ENCODE data around the gene ITPA. TPM values are rescaled to one million over a fixed set of nuclear protein-coding genes. Genes with fewer than 3 reads are reported as not detected.

Gene ITPA
- total RNA-seq, 2 donors from 2014 or later = 35.1 to 35.7 TPM

DNA sequence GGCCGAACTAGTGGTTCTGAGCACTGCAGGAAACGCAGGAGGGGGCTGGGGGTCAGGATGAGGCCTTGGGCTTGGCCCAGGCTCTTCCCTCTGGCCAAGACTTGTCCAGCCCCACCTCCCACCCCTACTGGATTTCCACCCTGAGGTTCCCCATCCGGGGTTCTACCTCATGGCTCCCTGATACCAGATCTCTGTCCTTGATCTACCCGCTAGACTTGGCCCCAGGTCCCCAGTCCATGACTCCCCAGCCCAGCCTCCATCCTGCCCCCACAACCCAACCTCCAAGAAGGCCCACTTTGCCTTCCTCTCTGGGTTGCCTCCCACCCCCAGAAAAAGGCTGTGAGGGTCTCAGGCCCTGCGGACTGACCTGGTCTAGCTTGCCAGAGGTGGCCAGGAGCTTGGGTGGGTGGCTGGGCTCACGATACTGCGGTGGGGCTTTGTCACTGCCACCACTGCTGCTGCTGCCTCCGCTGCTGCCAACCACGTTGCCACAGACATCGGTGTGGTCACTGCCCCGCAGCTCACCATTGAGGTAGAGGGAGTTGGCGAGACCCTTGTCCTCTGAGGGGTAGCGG is 42.9 kb upstream of the ITPA start:
- no peak overlapping the region for H3K4me3 ChIP-seq
- no peak overlapping the region for H3K27ac ChIP-seq
- TF ChIP-seq CTCF (IDR thresholded peaks at IDR 0.05) = no peak
- ATAC-seq (ENCODE audit: insufficient number of reproducible peaks, low FRiP score, low read depth) (no peak), DNase-seq (ENCODE audit: low spot score) (no peak)
- no peaks in the 10 kb centered on the region for H3K27me3 ChIP-seq (replicated peaks; ENCODE audit: insufficient read depth)
- no peaks in the 10 kb centered on the region for H3K9me3 ChIP-seq
- H3K36me3 ChIP-seq = no peaks in the 10 kb centered on the region
- no peaks in the 10 kb centered on the region for H3K4me1 ChIP-seq (ENCODE audit: control insufficient read depth in 1 of 2, low read depth in 2 of 2)

DNA sequence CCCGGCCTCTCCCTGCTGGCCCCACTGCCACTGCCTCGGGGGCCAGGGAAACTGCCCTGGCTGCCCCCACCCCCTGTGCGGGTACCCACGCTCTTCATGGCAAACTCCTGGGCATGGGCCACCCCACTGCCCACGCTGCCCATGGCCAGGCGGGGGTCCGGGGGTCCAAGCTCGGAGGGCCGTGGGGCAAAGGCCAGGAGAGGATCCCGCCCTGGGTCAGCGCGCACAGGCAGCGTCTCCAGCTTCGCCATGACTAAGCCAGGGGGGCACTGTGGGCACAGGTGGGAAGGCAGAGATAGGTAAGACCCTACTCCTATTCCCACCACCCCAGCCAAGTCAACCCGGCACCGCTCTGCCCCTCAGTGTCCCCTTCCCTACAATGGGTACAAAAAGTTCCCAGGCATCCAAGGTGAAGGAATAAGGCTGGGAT is 42.4 kb upstream of the ITPA start:
- no peak for TF ChIP-seq CTCF (IDR thresholded peaks at IDR 0.05)
- ATAC-seq (ENCODE audit: insufficient number of reproducible peaks, low FRiP score, low read depth) = no peak
- no peak for DNase-seq (ENCODE audit: low spot score)
- H3K36me3 ChIP-seq = no peaks in the 10 kb centered on the region
- H3K4me1 ChIP-seq (ENCODE audit: control insufficient read depth in 1 of 2, low read depth in 2 of 2) = peaks cover 0 to under 1% of the 10 kb centered on the region in 2 donors
- no peak overlapping the region for H3K4me3 ChIP-seq
- no peaks in the 10 kb centered on the region for H3K9me3 ChIP-seq
- H3K27me3 ChIP-seq (replicated peaks; ENCODE audit: insufficient read depth) = no peaks in the 10 kb centered on the region
- H3K27ac ChIP-seq = no peak overlapping the region

DNA sequence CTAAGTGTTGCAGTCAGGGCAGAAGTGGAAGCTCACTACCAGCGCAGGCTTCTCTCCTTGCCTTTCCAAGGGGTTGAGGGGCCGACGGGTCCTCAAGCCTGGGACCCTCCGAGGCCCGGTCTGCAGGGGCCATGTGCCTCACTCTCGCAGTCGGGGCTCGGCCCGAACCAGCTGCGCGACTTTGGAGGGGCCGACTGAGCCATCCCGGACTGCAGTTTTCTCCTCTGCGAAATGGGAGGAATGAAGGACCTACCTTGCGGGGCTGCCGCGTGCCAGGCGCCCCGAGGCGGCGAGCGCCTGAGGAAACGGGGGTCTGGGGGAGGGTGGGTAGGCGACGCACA is 41.6 kb upstream of the ITPA start:
- Histone ChIP-seq H3K4me1 (ENCODE audit: control insufficient read depth in 1 of 2, low read depth in 2 of 2) (peaks cover 3 to 8% of the 10 kb centered on the region in 2 donors), H3K27ac (no peak overlapping the region), H3K4me3 (no peak overlapping the region), H3K9me3 (no peaks in the 10 kb centered on the region), H3K27me3 (replicated peaks; ENCODE audit: insufficient read depth) (no peaks in the 10 kb centered on the region), H3K36me3 (no peaks in the 10 kb centered on the region)
- ATAC-seq (ENCODE audit: insufficient number of reproducible peaks, low FRiP score, low read depth) (no peak), DNase-seq (ENCODE audit: low spot score) (no peak)
- TF ChIP-seq CTCF (IDR thresholded peaks at IDR 0.05) = no peak

- no peaks in the 10 kb centered on the region for H3K9me3 ChIP-seq
- DNase-seq (ENCODE audit: low spot score) (no peak), ATAC-seq (ENCODE audit: insufficient number of reproducible peaks, low FRiP score, low read depth) (no peak)
- H3K27ac ChIP-seq = no peak overlapping the region
- no peaks in the 10 kb centered on the region for H3K27me3 ChIP-seq (replicated peaks; ENCODE audit: insufficient read depth)
- no peaks in the 10 kb centered on the region for H3K36me3 ChIP-seq
- H3K4me1 ChIP-seq (ENCODE audit: control insufficient read depth in 1 of 2, low read depth in 2 of 2) = peaks cover 5 to 10% of the 10 kb centered on the region in 2 donors
- TF ChIP-seq CTCF (IDR thresholded peaks at IDR 0.05) = no peak
- H3K4me3 ChIP-seq = no peak overlapping the region
Observed at GRCh38 chr20:3168079-3168828, 41.0 kb upstream of the ITPA start.

DNA sequence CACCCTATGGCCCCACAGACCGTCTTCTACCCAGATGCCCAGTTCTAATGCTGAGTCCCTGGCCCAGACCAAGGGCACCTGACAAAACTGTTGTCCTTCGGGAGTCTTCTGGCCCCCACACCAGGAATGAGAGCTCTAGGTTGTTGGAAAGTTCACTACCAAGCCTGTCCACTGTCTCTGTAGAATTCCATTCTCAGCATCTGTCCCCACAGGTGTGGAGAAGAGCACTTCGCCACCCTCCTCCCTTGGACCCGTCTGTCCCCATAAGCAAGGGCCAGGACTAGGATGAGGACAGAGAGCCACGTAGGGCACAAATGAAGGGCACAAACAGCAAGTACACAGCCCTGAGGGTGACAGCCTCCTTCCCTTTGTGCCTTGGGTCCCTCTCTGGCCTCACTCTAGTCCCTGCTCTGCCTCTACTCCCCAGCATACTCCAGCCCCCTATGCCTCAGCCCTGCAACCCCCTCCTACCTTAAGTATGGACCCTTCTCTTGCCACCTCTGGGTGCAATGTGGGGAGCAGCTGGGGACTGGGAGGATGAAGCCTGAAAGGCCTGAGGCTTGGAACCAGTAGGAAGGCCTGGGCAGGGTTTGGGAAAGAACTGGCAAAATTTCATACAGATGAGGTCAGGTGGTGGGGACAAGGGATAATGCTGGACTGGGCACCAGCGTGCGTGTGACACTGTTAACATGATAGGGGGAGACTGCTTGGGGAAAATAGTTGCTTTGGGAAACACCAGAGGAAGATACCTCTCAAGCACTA is 40.3 kb upstream of the ITPA start:
- DNase-seq (ENCODE audit: low spot score) (no peak), ATAC-seq (ENCODE audit: insufficient number of reproducible peaks, low FRiP score, low read depth) (no peak)
- H3K9me3 ChIP-seq = no peaks in the 10 kb centered on the region
- H3K36me3 ChIP-seq = no peaks in the 10 kb centered on the region
- no peaks in the 10 kb centered on the region for H3K27me3 ChIP-seq (replicated peaks; ENCODE audit: insufficient read depth)
- peaks cover 5 to 10% of the 10 kb centered on the region in 2 donors for H3K4me1 ChIP-seq (ENCODE audit: control insufficient read depth in 1 of 2, low read depth in 2 of 2)
- TF ChIP-seq CTCF (IDR thresholded peaks at IDR 0.05) = no peak
- no peak overlapping the region for H3K4me3 ChIP-seq
- no peak overlapping the region for H3K27ac ChIP-seq

Data from thoracic aorta (tissue), 2 donors.